Vagina (tissue), 2 donors: ENCODE data around the gene OR2T35.

Source experiments
- CTCF ChIP-seq, 3 experiments: fragments of 450-650 bp in 2 of 3; fragments of 200-600 bp in 1 of 3; sonication (generic) in 1 of 3; IDR thresholded peaks; one replicate each; pipeline ENCODE4 v1.5.1; 2017 to 2019; ENCODE audit warnings: antibody characterized with exemption in 3 of 3, mild to moderate bottlenecking in 2 of 3, moderate library complexity in 2 of 3
- POLR2A ChIP-seq, 2 donors: fragments of 450-650 bp; IDR thresholded peaks; one replicate each; pipeline ENCODE4 v1.6.1; 2017; ENCODE audit warnings: antibody characterized with exemption in 2 of 2, mild to moderate bottlenecking in 2 of 2, moderate library complexity in 2 of 2

DNA sequence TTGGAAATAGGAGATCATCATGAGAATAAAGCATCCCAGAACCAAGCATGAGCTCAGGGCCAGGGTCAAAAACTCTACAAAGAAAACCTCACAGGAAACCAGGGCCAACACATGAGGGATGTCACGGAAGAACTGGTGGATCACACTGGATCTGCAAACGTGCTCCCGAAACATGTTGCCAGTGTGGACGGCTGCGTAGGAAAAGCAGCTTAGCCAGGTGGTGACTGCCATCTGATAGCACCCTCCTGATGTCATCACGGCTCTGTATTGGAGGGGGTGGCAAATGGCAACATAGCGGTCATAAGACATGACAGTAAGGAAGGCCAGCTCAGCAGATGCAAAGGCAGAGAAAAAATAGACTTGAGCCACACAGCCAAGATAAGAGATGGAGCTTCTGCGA is 36.6 kb upstream of the OR2T35 start:
- TF ChIP-seq CTCF (IDR thresholded peaks at IDR 0.05) (no peak), POLR2A (IDR thresholded peaks at IDR 0.05) (no peak)
